Thoracic aorta (tissue), 2 donors: ENCODE results near the gene LRSAM1. TPM values are rescaled to one million over a fixed set of nuclear protein-coding genes. Genes with fewer than 3 reads are reported as not detected.

Experiments
- ATAC-seq: fragments of 150-250 bp; one replicate; pipeline ENCODE4 v1.8.0; 2017; ENCODE audit warnings: low read depth; ENCODE audit not compliant: insufficient number of reproducible peaks, low FRiP score
- DNase-seq: peaks from one replicate; pipeline ENCODE4 v3.0.0-alpha.2; 2020; ENCODE audit warnings: low spot score
- H3K27ac ChIP-seq, 2 donors: fragments of 200-600 bp; sonication (generic); 1 replicate in 1 of 2; 2 replicates in 1 of 2; pipeline ENCODE4 v1.5.1; 2016; ENCODE audit warnings: mild to moderate bottlenecking in 2 of 2, moderate library complexity in 2 of 2
- H3K27me3 ChIP-seq: fragments of 200-600 bp; sonication (generic); replicated peaks from 2 replicates; pipeline ENCODE4 v1.6.0; 2016; ENCODE audit warnings: mild to moderate bottlenecking; ENCODE audit not compliant: insufficient read depth
- H3K36me3 ChIP-seq: fragments of 200-600 bp; sonication (generic); one replicate; pipeline ENCODE4 v1.5.1; 2016
- H3K4me1 ChIP-seq, 2 donors: fragments of 200-600 bp; sonication (generic); 1 replicate in 1 of 2; 2 replicates in 1 of 2; pipeline versions ENCODE4 v1.5.1 to v1.6.0; 2016; ENCODE audit warnings: low read depth in 2 of 2, mild to moderate bottlenecking in 1 of 2; ENCODE audit not compliant: control insufficient read depth in 1 of 2
- H3K4me3 ChIP-seq: fragments of 200-600 bp; sonication (generic); 2 replicates; pipeline ENCODE4 v1.5.1; 2016; ENCODE audit warnings: mild to moderate bottlenecking
- H3K9me3 ChIP-seq: fragments of 200-600 bp; sonication (generic); 2 replicates; pipeline ENCODE4 v1.5.1; 2016
- total RNA-seq, 2 donors: library from RNA; depleted of rRNA; stranded (reverse); fragments of >200 nt; gene quantifications; one replicate each; pipeline versions ENCODE4 v1.1.0 to v1.2.3, GENCODE V29; 2016
- TF ChIP-seq, protein P1 (sequence below): fragments of 200-600 bp; sonication (generic); IDR thresholded peaks from one replicate; pipeline ENCODE4 v1.5.1; 2019; ENCODE audit warnings: antibody characterized with exemption

Gene LRSAM1
- total RNA-seq, 2 donors from 2014 or later = 16.4 to 22.6 TPM

DNA sequence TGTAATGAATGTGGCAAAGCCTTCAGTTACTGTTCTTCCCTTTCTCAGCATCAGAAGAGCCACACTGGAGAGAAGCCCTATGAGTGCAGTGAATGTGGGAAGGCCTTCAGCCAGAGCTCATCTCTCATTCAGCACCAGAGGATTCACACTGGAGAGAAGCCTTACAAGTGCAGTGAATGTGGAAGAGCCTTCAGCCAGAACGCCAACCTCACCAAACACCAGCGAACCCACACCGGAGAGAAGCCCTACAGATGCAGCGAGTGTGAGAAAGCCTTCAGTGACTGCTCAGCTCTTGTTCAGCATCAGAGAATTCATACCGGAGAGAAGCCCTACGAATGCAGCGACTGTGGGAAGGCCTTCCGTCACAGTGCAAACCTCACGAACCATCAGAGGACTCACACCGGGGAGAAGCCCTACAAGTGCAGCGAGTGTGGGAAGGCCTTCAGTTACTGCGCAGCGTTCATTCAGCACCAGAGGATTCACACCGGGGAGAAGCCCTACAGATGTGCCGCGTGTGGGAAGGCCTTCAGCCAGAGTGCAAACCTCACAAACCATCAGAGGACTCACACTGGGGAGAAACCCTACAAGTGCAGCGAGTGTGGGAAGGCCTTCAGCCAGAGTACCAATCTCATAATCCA is 6.9 kb upstream of the LRSAM1 start:
- TF ChIP-seq, protein P1, sequence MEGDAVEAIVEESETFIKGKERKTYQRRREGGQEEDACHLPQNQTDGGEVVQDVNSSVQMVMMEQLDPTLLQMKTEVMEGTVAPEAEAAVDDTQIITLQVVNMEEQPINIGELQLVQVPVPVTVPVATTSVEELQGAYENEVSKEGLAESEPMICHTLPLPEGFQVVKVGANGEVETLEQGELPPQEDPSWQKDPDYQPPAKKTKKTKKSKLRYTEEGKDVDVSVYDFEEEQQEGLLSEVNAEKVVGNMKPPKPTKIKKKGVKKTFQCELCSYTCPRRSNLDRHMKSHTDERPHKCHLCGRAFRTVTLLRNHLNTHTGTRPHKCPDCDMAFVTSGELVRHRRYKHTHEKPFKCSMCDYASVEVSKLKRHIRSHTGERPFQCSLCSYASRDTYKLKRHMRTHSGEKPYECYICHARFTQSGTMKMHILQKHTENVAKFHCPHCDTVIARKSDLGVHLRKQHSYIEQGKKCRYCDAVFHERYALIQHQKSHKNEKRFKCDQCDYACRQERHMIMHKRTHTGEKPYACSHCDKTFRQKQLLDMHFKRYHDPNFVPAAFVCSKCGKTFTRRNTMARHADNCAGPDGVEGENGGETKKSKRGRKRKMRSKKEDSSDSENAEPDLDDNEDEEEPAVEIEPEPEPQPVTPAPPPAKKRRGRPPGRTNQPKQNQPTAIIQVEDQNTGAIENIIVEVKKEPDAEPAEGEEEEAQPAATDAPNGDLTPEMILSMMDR = no peak
- Histone ChIP-seq H3K36me3 (peaks cover 51% of the 10 kb centered on the region), H3K9me3 (peaks cover 3% of the 10 kb centered on the region)

DNA sequence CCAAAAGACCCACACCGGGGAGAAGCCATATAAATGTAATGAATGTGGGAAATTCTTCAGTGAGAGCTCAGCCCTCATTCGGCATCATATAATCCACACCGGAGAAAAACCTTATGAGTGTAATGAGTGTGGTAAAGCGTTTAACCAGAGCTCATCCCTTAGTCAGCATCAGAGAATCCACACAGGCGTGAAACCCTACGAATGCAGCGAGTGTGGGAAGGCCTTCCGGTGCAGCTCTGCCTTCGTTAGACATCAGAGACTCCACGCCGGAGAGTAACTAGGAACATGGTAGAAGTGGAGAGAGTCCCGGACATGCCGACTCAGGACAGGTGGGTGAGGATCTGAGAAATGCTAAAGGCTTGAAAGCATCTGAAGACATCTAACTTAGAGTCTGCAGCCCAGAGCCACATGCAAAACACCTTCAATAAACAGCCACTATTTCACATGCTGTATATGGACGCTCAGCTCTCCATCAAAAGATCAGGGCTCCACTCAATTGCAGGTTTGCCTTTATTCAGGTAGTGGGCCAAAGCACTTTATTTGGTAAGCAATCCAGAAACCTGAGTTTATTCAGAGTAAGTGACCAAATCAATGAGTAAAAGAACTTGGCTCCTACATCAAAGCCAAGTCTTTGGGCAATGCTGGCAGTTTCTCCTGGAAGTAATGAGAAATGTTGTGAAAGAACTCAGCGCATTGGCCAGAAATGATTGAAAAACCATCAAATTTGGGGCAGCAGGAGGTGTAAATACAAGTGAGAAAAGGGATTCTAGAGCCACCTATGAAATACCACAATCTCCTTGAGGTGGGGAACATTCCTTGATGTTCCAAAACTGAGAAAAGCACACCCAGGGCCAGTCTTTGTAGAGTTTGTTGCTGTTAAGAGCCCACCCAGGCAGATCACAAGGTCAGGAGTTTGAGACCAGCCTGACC is 6.1 kb upstream of the LRSAM1 start:
- peaks cover 51% of the 10 kb centered on the region for H3K36me3 ChIP-seq

More for the DNA sequence above, 6.9 kb upstream of the LRSAM1 start:
- Histone ChIP-seq H3K27me3 (no peaks in the 10 kb centered on the region), H3K4me1 (peaks cover 2 to 11% of the 10 kb centered on the region in 2 donors), H3K27ac (peak overlapping the region in 1 of 2 donors; percentile 44), H3K4me3 (no peak overlapping the region)
- DNase-seq = no peak
- ATAC-seq = no peak

DNA sequence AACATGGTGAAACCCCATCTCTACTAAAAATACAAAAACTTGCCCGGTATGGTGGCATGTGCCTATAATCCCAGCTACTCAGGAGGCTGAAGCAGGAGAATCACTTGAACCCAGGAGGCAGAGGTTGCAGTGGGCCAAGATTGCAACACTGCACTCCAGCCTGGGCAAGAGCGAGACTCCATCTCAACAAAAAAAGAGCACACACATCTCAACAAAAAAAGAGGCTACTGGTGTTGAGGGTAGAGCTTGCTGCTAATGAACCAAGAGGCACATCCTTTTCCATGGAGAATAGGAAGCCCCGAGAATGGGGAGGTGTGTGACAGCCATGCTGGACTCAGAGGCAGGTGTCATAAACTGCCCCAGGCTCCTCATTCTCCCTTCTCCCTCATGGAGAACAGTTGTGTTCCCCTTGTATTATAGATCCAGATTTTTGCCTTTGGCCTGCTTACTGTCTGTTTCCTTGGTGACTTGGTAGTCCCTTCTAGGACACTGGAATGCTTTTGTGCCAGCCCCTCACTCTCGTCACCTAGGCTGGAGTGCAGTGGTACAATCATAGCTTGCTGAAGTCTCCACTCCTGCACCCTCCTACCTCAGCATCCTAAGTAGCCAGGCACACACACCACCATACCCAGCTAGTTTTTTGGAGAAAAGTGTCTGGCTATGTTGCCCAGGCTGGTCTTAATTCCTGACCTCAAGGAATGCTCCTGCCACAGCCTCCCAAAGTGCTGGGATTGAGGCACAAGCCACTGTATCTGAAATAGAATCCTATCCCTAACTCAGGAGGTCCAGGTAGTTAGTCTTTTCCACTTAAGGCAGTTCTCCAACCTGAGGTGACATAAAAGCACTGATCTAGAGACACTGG is 5.2 kb upstream of the LRSAM1 start:
- H3K27me3 ChIP-seq = no peaks in the 10 kb centered on the region
- ATAC-seq (no peak), DNase-seq (no peak)
- peaks cover 3% of the 10 kb centered on the region for H3K9me3 ChIP-seq
- TF ChIP-seq, protein P1 = no peak
- H3K4me3 ChIP-seq = no peak overlapping the region
- H3K36me3 ChIP-seq = peaks cover 49% of the 10 kb centered on the region
- peaks cover 8 to 22% of the 10 kb centered on the region in 2 donors for H3K4me1 ChIP-seq
- no peak overlapping the region for H3K27ac ChIP-seq

More for the DNA sequence above, 6.1 kb upstream of the LRSAM1 start:
- H3K4me1 ChIP-seq = peaks cover 8 to 18% of the 10 kb centered on the region in 2 donors
- H3K27ac ChIP-seq = no peak overlapping the region
- no peak for DNase-seq
- no peak overlapping the region for H3K4me3 ChIP-seq
- no peaks in the 10 kb centered on the region for H3K27me3 ChIP-seq
- ATAC-seq = no peak
- H3K9me3 ChIP-seq = peaks cover 3% of the 10 kb centered on the region
- TF ChIP-seq, protein P1 = no peak

DNA sequence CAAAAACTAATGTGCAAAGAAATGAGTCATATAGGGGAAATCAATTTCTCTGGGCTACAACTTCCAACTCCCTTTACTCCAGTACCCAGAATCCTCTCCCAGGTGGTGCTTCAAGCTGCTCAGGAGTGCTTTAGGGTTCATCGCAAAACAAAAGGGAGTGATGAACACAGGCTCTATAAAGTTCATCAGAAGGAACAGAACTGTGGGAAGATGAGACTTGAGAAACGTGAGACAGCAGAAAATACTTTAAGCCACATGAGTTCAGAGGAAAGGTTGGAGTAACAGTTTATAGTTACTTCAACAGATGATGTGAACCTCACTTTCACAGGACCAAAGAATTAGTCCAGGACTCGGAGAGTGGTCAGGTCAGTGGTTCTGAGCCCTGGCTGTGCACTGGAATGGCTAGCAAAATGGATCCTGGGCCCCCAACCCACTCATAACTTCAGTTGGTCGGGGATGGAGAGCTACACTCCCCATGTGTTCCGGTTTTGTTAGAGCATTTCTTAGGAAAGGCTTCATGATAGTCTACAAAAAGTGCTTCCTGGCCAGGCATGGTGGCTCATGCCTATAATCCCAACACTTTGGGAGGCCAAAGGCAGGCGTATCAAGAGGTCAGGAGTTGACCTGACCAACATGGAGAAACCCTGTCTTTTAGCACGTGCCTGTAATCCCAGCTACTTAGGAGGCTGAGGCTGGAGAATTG is 4.4 kb upstream of the LRSAM1 start:
- H3K27me3 ChIP-seq = no peaks in the 10 kb centered on the region
- DNase-seq (no peak), ATAC-seq (no peak)
- peaks cover 3% of the 10 kb centered on the region for H3K9me3 ChIP-seq
- TF ChIP-seq, protein P1 = no peak
- H3K4me1 ChIP-seq = peaks cover 8 to 22% of the 10 kb centered on the region in 2 donors
- no peak overlapping the region for H3K27ac ChIP-seq
- H3K36me3 ChIP-seq = peaks cover 44% of the 10 kb centered on the region
- no peak overlapping the region for H3K4me3 ChIP-seq
